Measurements from ENCODE around the gene PRKCG.

DNA sequence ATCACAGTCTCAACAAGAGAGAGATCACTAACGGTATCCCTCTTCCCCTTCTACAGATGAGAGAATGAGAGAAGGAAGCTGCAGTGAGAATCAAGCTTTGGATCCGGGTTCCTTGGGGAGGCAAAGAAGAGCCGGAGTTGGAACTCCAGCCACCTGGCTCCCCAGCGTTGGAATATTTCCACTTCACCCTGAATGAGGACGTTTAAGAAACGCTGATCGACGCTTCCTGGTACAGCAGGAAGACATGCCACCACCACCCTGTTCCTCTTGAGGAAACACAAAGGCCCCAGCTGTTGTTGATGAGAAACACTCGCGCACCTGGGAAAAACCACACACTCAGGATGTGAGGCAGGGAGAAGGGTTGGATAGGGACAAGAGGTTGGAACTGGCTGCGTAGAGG is 69.4 kb downstream of the PRKCG start:
- TF ChIP-seq EP300 (IDR thresholded peaks at IDR 0.05; ENCODE audit: borderline replicate concordance): no peak
- TF ChIP-seq RAD21 (IDR thresholded peaks at IDR 0.05; ENCODE audit: low read depth): no peak
- no peak for TF ChIP-seq YY1 (IDR thresholded peaks at IDR 0.05; ENCODE audit: low read depth)

Measured in Ishikawa (cell line).